Mucosa of descending colon (tissue), 3 donors: Measurements from ENCODE around the gene ARFRP1. TPM values are rescaled to one million over a fixed set of nuclear protein-coding genes. Genes with fewer than 3 reads are reported as not detected.
"Not testable (repeated sequence)": the region's sequence is repeated elsewhere in the genome, so short reads cannot be mapped to it uniquely, and the experiment has no call there.

Experiments used
- ATAC-seq: fragments of 200-7000 bp; cut with Tn5 transposase; one replicate; pipeline ENCODE4 v1.9.1; 2020; ENCODE audit warnings: mild to moderate bottlenecking, moderate library complexity
- DNase-seq, 3 donors: peaks; one replicate each; pipeline ENCODE4 v3.0.0-alpha.2; 2020
- H3K36me3 ChIP-seq: fragments of 200-600 bp; one replicate; pipeline ENCODE4 v1.8.0; 2021; ENCODE audit warnings: low read depth, mild to moderate bottlenecking
- H3K4me1 ChIP-seq: fragments of 200-600 bp; one replicate; pipeline ENCODE4 v1.8.0; 2021; ENCODE audit warnings: low read depth, mild to moderate bottlenecking
- H3K4me3 ChIP-seq: fragments of 200-600 bp; one replicate; pipeline ENCODE4 v1.8.0; 2021; ENCODE audit warnings: mild to moderate bottlenecking
- H3K9me3 ChIP-seq: fragments of 200-600 bp; one replicate; pipeline ENCODE4 v1.8.0; 2021; ENCODE audit warnings: mild to moderate bottlenecking
- CTCF ChIP-seq: fragments of 200-600 bp; IDR thresholded peaks from one replicate; pipeline ENCODE4 v1.8.0; 2022; ENCODE audit warnings: antibody characterized with exemption, mild to moderate bottlenecking
- intact Hi-C, 2 donors: fragments of 100-400 bp; cut with DNase I in 1 of 2; cut with micrococcal nuclease in 1 of 2; formaldehyde crosslinking; loops; one replicate each; pipeline versions ENCODE4 v1.11.0 to v1.11.1; 2022; cut with DNase I, micrococcal nuclease
- total RNA-seq, 3 donors: library from RNA; stranded (reverse); fragmentation: NEBNext Ultra II Directional in 2 of 3; extraction: Animal tissue kit (Norgen Biotek cat#: 25700) in 2 of 3; gene quantifications; one replicate each; pipeline versions ENCODE4 v1.2.1 to v1.2.4, GENCODE V29; 2021 to 2023
- donor health status: DM: no; HTN: no; CAD: no; lungs with moderate emphysema.
- donor health status: DM: no; HTN: no; CAD: no.
- donor health status: DM: no; HTN: yes; CAD: no.

ARFRP1 gene
- total RNA-seq, 3 donors from 2014 or later, result 64.5 to 69.7 (median 68.6) TPM

GRCh38 chr20:63678071-63678470 lies 29.7 kb downstream of the ARFRP1 start:
- peak in 1 of 3 donors; percentile 34 for DNase-seq
- Histone ChIP-seq H3K36me3 (no peaks in the 10 kb centered on the region), H3K9me3 (no peaks in the 10 kb centered on the region), H3K4me1 (no peaks in the 10 kb centered on the region), H3K4me3 (no peak overlapping the region)
- intact Hi-C loops, result no loop called here
- TF ChIP-seq CTCF, result no peak
- ATAC-seq, result no peak

- no peaks in the 10 kb centered on the region for H3K9me3 ChIP-seq
- H3K4me1 ChIP-seq, result no peaks in the 10 kb centered on the region
- no peaks in the 10 kb centered on the region for H3K36me3 ChIP-seq
- DNase-seq (no peak), ATAC-seq (no peak)
- H3K4me3 ChIP-seq, result no peak overlapping the region
- intact Hi-C loops, result no loop called here
- TF ChIP-seq CTCF, result no peak
Measured at GRCh38 chr20:63675681-63676368, 32.0 kb downstream of the ARFRP1 start.

GRCh38 chr20:63673951-63674350 lies 33.8 kb downstream of the ARFRP1 start:
- no peak for ATAC-seq
- no peak for TF ChIP-seq CTCF
- DNase-seq, result no peak
- intact Hi-C loops, result no loop called here
- H3K4me1 ChIP-seq, result no peaks in the 10 kb centered on the region
- no peak overlapping the region for H3K4me3 ChIP-seq
- no peaks in the 10 kb centered on the region for H3K36me3 ChIP-seq
- H3K9me3 ChIP-seq, result no peaks in the 10 kb centered on the region

- H3K36me3 ChIP-seq, result no peaks in the 10 kb centered on the region
- H3K4me3 ChIP-seq, result no peak overlapping the region
- DNase-seq, result no peak
- intact Hi-C loops, result no loop called here
- no peaks in the 10 kb centered on the region for H3K4me1 ChIP-seq
- no peak for TF ChIP-seq CTCF
- H3K9me3 ChIP-seq, result no peaks in the 10 kb centered on the region
- ATAC-seq, result no peak
Measured at GRCh38 chr20:63672666-63673065, 35.1 kb downstream of the ARFRP1 start.

GRCh38 chr20:63671695-63672094 lies 36.1 kb downstream of the ARFRP1 start:
- H3K36me3 ChIP-seq, H3K4me1 ChIP-seq, ATAC-seq, H3K4me3 ChIP-seq, H3K9me3 ChIP-seq, DNase-seq, intact Hi-C loops: not testable (repeated sequence)

GRCh38 chr20:63668351-63668750 lies 39.4 kb downstream of the ARFRP1 start:
- H3K36me3 ChIP-seq, result no peaks in the 10 kb centered on the region
- TF ChIP-seq CTCF, result no peak
- no peaks in the 10 kb centered on the region for H3K4me1 ChIP-seq
- intact Hi-C loops, result no loop called here
- no peak for ATAC-seq
- H3K9me3 ChIP-seq, result no peaks in the 10 kb centered on the region
- no peak overlapping the region for H3K4me3 ChIP-seq
- no peak for DNase-seq
